Liver (tissue), 9 donors: ENCODE data around the gene CDH22. TPM values are rescaled to one million over a fixed set of nuclear protein-coding genes. Genes with fewer than 3 reads are reported as not detected.

ENCODE experiments used
- DNase-seq: peaks from one replicate; pipeline ENCODE4 v3.0.0-alpha.2; 2017; ENCODE audit warnings: low spot score
- H3K27ac ChIP-seq, 2 donors: one replicate each; pipeline ENCODE4 v1.7.0; 2013; ENCODE audit warnings: inconsistent platforms in 2 of 2, low read length in 2 of 2, control low read depth in 1 of 2, low read depth in 1 of 2, mild to moderate bottlenecking in 1 of 2
- H3K27me3 ChIP-seq, 4 donors: one replicate each; pipeline versions ENCODE4 v1.6.1 to v1.7.0; 2013; ENCODE audit warnings: low read length in 3 of 4, inconsistent platforms in 1 of 4, mild to moderate bottlenecking in 1 of 4, moderate library complexity in 1 of 4; ENCODE audit not compliant: control insufficient read depth in 4 of 4, insufficient read depth in 4 of 4
- H3K36me3 ChIP-seq, 4 donors: one replicate each; pipeline versions ENCODE4 v1.6.1 to v1.7.0; 2013; ENCODE audit warnings: low read length in 3 of 4, mild to moderate bottlenecking in 3 of 4, low read depth in 1 of 4, moderate library complexity in 1 of 4; ENCODE audit not compliant: control insufficient read depth in 4 of 4, insufficient read depth in 3 of 4
- H3K4me1 ChIP-seq, 4 donors: one replicate each; pipeline versions ENCODE4 v1.6.1 to v1.7.0; 2013; ENCODE audit warnings: low read length in 3 of 4, mild to moderate bottlenecking in 3 of 4, moderate library complexity in 1 of 4; ENCODE audit not compliant: control insufficient read depth in 4 of 4, insufficient read depth in 4 of 4
- H3K4me3 ChIP-seq, 3 donors: one replicate each; pipeline versions ENCODE4 v1.6.1 to v1.7.0; 2013; ENCODE audit warnings: low read length in 3 of 3, control low read depth in 1 of 3, low read depth in 1 of 3, mild to moderate bottlenecking in 1 of 3
- H3K9ac ChIP-seq, 2 donors: one replicate each; pipeline ENCODE4 v1.7.0; 2013; ENCODE audit warnings: low read length in 2 of 2, mild to moderate bottlenecking in 2 of 2, moderate library complexity in 2 of 2, control low read depth in 1 of 2, low read depth in 1 of 2
- H3K9me3 ChIP-seq, 4 donors: one replicate each; pipeline versions ENCODE4 v1.6.1 to v1.7.0; 2013; ENCODE audit warnings: low read length in 3 of 4; ENCODE audit not compliant: control insufficient read depth in 4 of 4
- CTCF ChIP-seq: fragments of 150-350 bp; IDR thresholded peaks from 2 replicates; pipeline ENCODE4 v1.5.1; 2017; ENCODE audit warnings: improper control_type of control experiment, low read depth, low read length; ENCODE audit not compliant: missing input control
- EGR1 ChIP-seq, 2 donors: IDR thresholded peaks; 2 replicates each; pipeline ENCODE4 v1.6.1; 2016 to 2018; ENCODE audit warnings: antibody characterized with exemption in 2 of 2, low read depth in 2 of 2
- FOXA1 ChIP-seq: IDR thresholded peaks from 2 replicates; pipeline ENCODE4 v1.6.1; 2016; ENCODE audit warnings: antibody characterized with exemption
- FOXA2 ChIP-seq: IDR thresholded peaks from 2 replicates; pipeline ENCODE4 v1.6.1; 2016; ENCODE audit warnings: antibody characterized with exemption
- GABPA ChIP-seq, 2 donors: IDR thresholded peaks in 1 of 2; conservative IDR thresholded peaks in 1 of 2; 2 replicates each; pipeline ENCODE4 v1.6.1; 2016; ENCODE audit warnings: antibody characterized with exemption in 2 of 2, mild to moderate bottlenecking in 1 of 2, moderate library complexity in 1 of 2
- HNF4G ChIP-seq: IDR thresholded peaks from 2 replicates; pipeline ENCODE4 v1.6.1; 2016; ENCODE audit warnings: antibody characterized with exemption
- JUND ChIP-seq, 2 donors: IDR thresholded peaks; 2 replicates each; pipeline ENCODE4 v1.6.1; 2016; ENCODE audit warnings: antibody characterized with exemption in 2 of 2
- MAX ChIP-seq: IDR thresholded peaks from 2 replicates; pipeline ENCODE4 v1.6.1; 2016; ENCODE audit warnings: antibody characterized with exemption
- NR2F2 ChIP-seq: IDR thresholded peaks from 2 replicates; pipeline ENCODE4 v1.6.1; 2016; ENCODE audit warnings: antibody characterized with exemption
- RAD21 ChIP-seq, 2 donors: IDR thresholded peaks; 2 replicates each; pipeline ENCODE4 v1.6.1; 2016; ENCODE audit warnings: antibody characterized with exemption in 2 of 2, mild to moderate bottlenecking in 2 of 2
- REST ChIP-seq: IDR thresholded peaks from 2 replicates; pipeline ENCODE4 v1.6.1; 2016; ENCODE audit warnings: antibody characterized with exemption, mild to moderate bottlenecking
- RXRA ChIP-seq, 2 donors: IDR thresholded peaks; 2 replicates each; pipeline ENCODE4 v1.6.1; 2017 to 2018; ENCODE audit warnings: antibody characterized with exemption in 2 of 2, mild to moderate bottlenecking in 1 of 2
- SP1 ChIP-seq: IDR thresholded peaks from 2 replicates; pipeline ENCODE4 v1.6.1; 2018; ENCODE audit warnings: antibody characterized with exemption, mild to moderate bottlenecking
- TAF1 ChIP-seq: conservative IDR thresholded peaks from 2 replicates; pipeline ENCODE4 v1.6.1; 2016; ENCODE audit warnings: antibody characterized with exemption, mild to moderate bottlenecking
- YY1 ChIP-seq: IDR thresholded peaks from 2 replicates; pipeline ENCODE4 v1.6.1; 2016; ENCODE audit warnings: antibody characterized with exemption, mild to moderate bottlenecking
- ZBTB33 ChIP-seq: IDR thresholded peaks from 2 replicates; pipeline ENCODE4 v1.6.1; 2016; ENCODE audit warnings: antibody characterized with exemption
- WGBS: extraction: QIAGEN DNeasy Blood & Tissue Kit; methylation state at CpG from one replicate; pipeline ENCODE4 v1.1.7; 2013; 5-methylcytosine and 5-hydroxymethylcytosine counted together
- polyA plus RNA-seq, 2 donors: library from polyadenylated mRNA; stranded (reverse) in 1 of 2; unstranded in 1 of 2; fragments of 200-250 nt in 1 of 2; fragments of >200 nt in 1 of 2; fragmentation: Nextera tagmentation in 1 of 2; extraction: Ambion mirVana in 1 of 2; gene quantifications; one replicate each; pipeline versions ENCODE4 v1.2.1 to v1.2.3, GENCODE V29; 2013 to 2015
- total RNA-seq, 2 donors: library from RNA; depleted of rRNA; stranded (reverse); fragments of >200 nt; gene quantifications; one replicate each; pipeline ENCODE4 v1.2.3, GENCODE V29; 2014
- donor health status: healthy.
- donor health status: healthy.
- donor health status: healthy.
- donor health status: healthy.
- donor health status: healthy.

Gene CDH22
- total and polyA plus RNA-seq, 4 donors: 0.02 TPM; not detected in 3

GRCh38 chr20:46330831-46331371, 22.6 kb upstream of the CDH22 start:
- no peak overlapping the region for H3K27ac ChIP-seq
- H3K9me3 ChIP-seq: no peaks in the 10 kb centered on the region
- H3K27me3 ChIP-seq: peaks cover 0 to 8% (median 1%) of the 10 kb centered on the region in 4 donors
- DNase-seq: no peak
- H3K9ac ChIP-seq: no peak overlapping the region
- no peak for TF ChIP-seq RXRA (IDR thresholded peaks at IDR 0.05)
- TF ChIP-seq YY1: no peak
- TF ChIP-seq TAF1: no peak
- no peak for TF ChIP-seq FOXA2
- TF ChIP-seq MAX: no peak
- TF ChIP-seq CTCF: no peak
- TF ChIP-seq FOXA1: no peak
- TF ChIP-seq REST: no peak
- TF ChIP-seq RAD21 (IDR thresholded peaks at IDR 0.05): no peak
- TF ChIP-seq HNF4G: no peak
- TF ChIP-seq JUND (IDR thresholded peaks at IDR 0.05): no peak
- TF ChIP-seq ZBTB33: no peak
- H3K36me3 ChIP-seq: no peaks in the 10 kb centered on the region
- no peaks in the 10 kb centered on the region for H3K4me1 ChIP-seq
- no peak overlapping the region for H3K4me3 ChIP-seq
- WGBS: 85% methylated on average over 13 of the region's 13 CpGs

- WGBS: 66% methylated on average over 13 of the region's 13 CpGs
- H3K36me3 ChIP-seq: no peaks in the 10 kb centered on the region
- H3K27me3 ChIP-seq: peaks cover 0 to 8% (median 0%) of the 10 kb centered on the region in 4 donors
- no peak overlapping the region for H3K9ac ChIP-seq
- no peak overlapping the region for H3K27ac ChIP-seq
- TF ChIP-seq TAF1: no peak
- TF ChIP-seq MAX: no peak
- TF ChIP-seq RAD21 (IDR thresholded peaks at IDR 0.05): no peak
- no peak for TF ChIP-seq FOXA1
- no peak for TF ChIP-seq NR2F2
- no peak for TF ChIP-seq HNF4G
- no peak for TF ChIP-seq CTCF
- no peak for TF ChIP-seq SP1
- no peak for TF ChIP-seq RXRA (IDR thresholded peaks at IDR 0.05)
- no peak for TF ChIP-seq EGR1 (IDR thresholded peaks at IDR 0.05; ENCODE audit: low read depth in 2 of 2)
- no peak for TF ChIP-seq GABPA (IDR thresholded peaks at IDR 0.05 in 1 of 2, conservative IDR thresholded peaks at IDR 0.05 in 1 of 2)
- no peaks in the 10 kb centered on the region for H3K4me1 ChIP-seq
- H3K4me3 ChIP-seq: no peak overlapping the region
- no peak for DNase-seq
- no peaks in the 10 kb centered on the region for H3K9me3 ChIP-seq
Measured at GRCh38 chr20:46330072-46330763, 21.9 kb upstream of the CDH22 start.
